H9 (cell line): ENCODE data around the gene AGAP5. TPM values are rescaled to one million over a fixed set of nuclear protein-coding genes. Genes with fewer than 3 reads are reported as not detected.
A peak's percentile ranks its signal among the peaks of the same experiment; 100 is the strongest.

Experiments
- DNase-seq: peaks from one replicate; pipeline ENCODE4 v3.0.0-alpha.2; 2017
- H2AFZ ChIP-seq: one replicate; pipeline ENCODE4 v1.6.1; 2013; ENCODE audit warnings: mild to moderate bottlenecking, low read length, control low read depth, moderate library complexity
- H2AK5ac ChIP-seq: 2 replicates; pipeline ENCODE4 v1.6.1; 2013; ENCODE audit warnings: low read length, control low read depth, mixed read lengths; ENCODE audit not compliant: insufficient read length
- H2BK120ac ChIP-seq: one replicate; pipeline ENCODE4 v1.6.1; 2013; ENCODE audit warnings: low read depth, mild to moderate bottlenecking, low read length, control low read depth, inconsistent platforms; ENCODE audit not compliant: poor library complexity, severe bottlenecking
- H2BK12ac ChIP-seq: 2 replicates; pipeline ENCODE4 v1.6.1; 2013; ENCODE audit warnings: low read length, control low read depth, mixed read lengths, low read depth; ENCODE audit not compliant: insufficient read length
- H2BK15ac ChIP-seq: 2 replicates; pipeline ENCODE4 v1.6.1; 2013; ENCODE audit warnings: low read depth, low read length, control low read depth
- H2BK20ac ChIP-seq: one replicate; pipeline ENCODE4 v1.6.1; 2013; ENCODE audit warnings: low read depth, mild to moderate bottlenecking, low read length, control low read depth, inconsistent platforms; ENCODE audit not compliant: poor library complexity, severe bottlenecking
- H2BK5ac ChIP-seq: 2 replicates; pipeline ENCODE4 v1.6.1; 2013; ENCODE audit warnings: low read length, control low read depth, mixed read lengths; ENCODE audit not compliant: insufficient read length
- H3K14ac ChIP-seq: 2 replicates; pipeline ENCODE4 v1.6.1; 2013; ENCODE audit warnings: low read length, control low read depth; ENCODE audit not compliant: insufficient read depth
- H3K18ac ChIP-seq: 2 replicates; pipeline ENCODE4 v1.6.1; 2013; ENCODE audit warnings: low read depth, mild to moderate bottlenecking, mixed read lengths, low read length, control low read depth; ENCODE audit not compliant: insufficient read length
- H3K23ac ChIP-seq: 2 replicates; pipeline ENCODE4 v1.6.1; 2013; ENCODE audit warnings: low read length, control low read depth, mixed read lengths, low read depth; ENCODE audit not compliant: insufficient read length
- H3K23me2 ChIP-seq: 2 replicates; pipeline ENCODE4 v1.6.1; 2013; ENCODE audit warnings: low read depth, mild to moderate bottlenecking, mixed read lengths, low read length, control low read depth; ENCODE audit not compliant: insufficient read length, poor library complexity, severe bottlenecking
- H3K27ac ChIP-seq: 2 replicates; pipeline ENCODE4 v1.5.1; 2013; ENCODE audit warnings: low read length, control low read depth, mixed read lengths, low read depth; ENCODE audit not compliant: insufficient read length
- H3K27me3 ChIP-seq: 2 replicates; pipeline ENCODE4 v1.6.1; 2013; ENCODE audit warnings: low read length, control low read depth, inconsistent platforms; ENCODE audit not compliant: insufficient read depth
- H3K4ac ChIP-seq: 2 replicates; pipeline ENCODE4 v1.6.1; 2013; ENCODE audit warnings: low read depth, mild to moderate bottlenecking, control low read depth, inconsistent platforms, low read length, moderate library complexity
- H3K4me1 ChIP-seq: 2 replicates; pipeline ENCODE4 v1.6.1; 2013; ENCODE audit warnings: low read length, control low read depth, inconsistent platforms; ENCODE audit not compliant: insufficient read depth
- H3K4me2 ChIP-seq: 2 replicates; pipeline ENCODE4 v1.6.1; 2013; ENCODE audit warnings: low read length, control low read depth, mixed read lengths; ENCODE audit not compliant: insufficient read length, insufficient read depth
- H3K56ac ChIP-seq: 2 replicates; pipeline ENCODE4 v1.6.1; 2013; ENCODE audit warnings: low read depth, mild to moderate bottlenecking, mixed read lengths, low read length, control low read depth; ENCODE audit not compliant: insufficient read length
- H3K79me1 ChIP-seq: 2 replicates; pipeline ENCODE4 v1.6.1; 2013; ENCODE audit warnings: low read depth, mild to moderate bottlenecking, moderate library complexity, low read length, control low read depth, inconsistent platforms; ENCODE audit not compliant: insufficient read depth, poor library complexity, severe bottlenecking
- H3K79me2 ChIP-seq: 2 replicates; pipeline ENCODE4 v1.6.1; 2013; ENCODE audit warnings: low read length, control low read depth, inconsistent platforms; ENCODE audit not compliant: insufficient read depth
- H3K9ac ChIP-seq: 2 replicates; pipeline ENCODE4 v1.6.1; 2013; ENCODE audit warnings: low read length, control low read depth, mixed read lengths; ENCODE audit not compliant: insufficient read length; ENCODE audit errors: extremely low read depth
- H3K9me3 ChIP-seq: one replicate; pipeline ENCODE4 v1.6.1; 2013; ENCODE audit warnings: low read depth, low read length, inconsistent platforms; ENCODE audit not compliant: control insufficient read depth
- H3T11ph ChIP-seq: one replicate; pipeline ENCODE4 v1.6.1; 2013; ENCODE audit warnings: mild to moderate bottlenecking, low read length, control low read depth, inconsistent platforms
- H4K20me1 ChIP-seq: one replicate; pipeline ENCODE4 v1.6.1; 2013; ENCODE audit not compliant: control insufficient read depth, insufficient read length, insufficient read depth
- H4K5ac ChIP-seq: 2 replicates; pipeline ENCODE4 v1.6.1; 2013; ENCODE audit warnings: low read depth, mild to moderate bottlenecking, mixed read lengths, low read length, control low read depth; ENCODE audit not compliant: insufficient read length
- H4K8ac ChIP-seq: replicated peaks from 2 replicates; pipeline ENCODE4 v1.6.1; 2013; ENCODE audit warnings: low read length, control low read depth, mixed read lengths, low read depth; ENCODE audit not compliant: insufficient read length
- H4K91ac ChIP-seq: 2 replicates; pipeline ENCODE4 v1.6.1; 2013; ENCODE audit warnings: low read depth, mild to moderate bottlenecking, moderate library complexity, mixed read lengths, low read length, control low read depth; ENCODE audit not compliant: insufficient read length
- H3K27ac Mint-ChIP-seq, 3 experiments: 2 replicates in 2 of 3; 3 replicates in 1 of 3; pipeline ENCODE4 v1.8.0; 2020 to 2021; ENCODE audit warnings: mixed read lengths in 3 of 3, mild to moderate bottlenecking in 1 of 3, moderate library complexity in 1 of 3
- H3K27me3 Mint-ChIP-seq: 2 replicates; pipeline ENCODE4 v1.8.0; 2021; ENCODE audit warnings: low read depth, mild to moderate bottlenecking, moderate library complexity, mixed read lengths
- H3K36me3 Mint-ChIP-seq, 3 experiments: 2 replicates in 2 of 3; 3 replicates in 1 of 3; pipeline ENCODE4 v1.8.0; 2020 to 2021; ENCODE audit warnings: low read depth in 3 of 3, mixed read lengths in 3 of 3; ENCODE audit not compliant: insufficient read depth in 1 of 3
- H3K4me1 Mint-ChIP-seq, 2 experiments: 2 replicates each; pipeline ENCODE4 v1.8.0; 2020; ENCODE audit warnings: mixed read lengths in 2 of 2
- H3K4me3 Mint-ChIP-seq, 2 experiments: 2 replicates in 1 of 2; 3 replicates in 1 of 2; pipeline ENCODE4 v1.8.0; 2020 to 2021; ENCODE audit warnings: mild to moderate bottlenecking in 2 of 2, mixed read lengths in 2 of 2, moderate library complexity in 1 of 2
- H3K9me3 Mint-ChIP-seq, 2 experiments: 2 replicates in 1 of 2; 3 replicates in 1 of 2; pipeline ENCODE4 v1.8.0; 2020; ENCODE audit warnings: mild to moderate bottlenecking in 2 of 2, mixed read lengths in 2 of 2, moderate library complexity in 1 of 2
- WGBS: extraction: QIAGEN DNeasy Blood & Tissue Kit; methylation state at CpG from one replicate; pipeline ENCODE4 v1.1.7; 2013; ENCODE audit warnings: missing lambda C conversion rate, low lambda C conversion rate, mixed read lengths; ENCODE audit not compliant: insufficient read length; ENCODE audit errors: extremely low coverage; 5-methylcytosine and 5-hydroxymethylcytosine counted together
- total RNA-seq: library from RNA; stranded (reverse); gene quantifications from 2 replicates; pipeline ENCODE4 v1.2.1, GENCODE V29; 2021
- TF ChIP-seq, protein P1 (sequence below): fragments of 200-600 bp; sonication (generic); conservative IDR thresholded peaks from 3 replicates; pipeline ENCODE4 v1.8.0; 2021; ENCODE audit warnings: antibody characterized with exemption, mild to moderate bottlenecking

AGAP5 gene
- total RNA-seq, 1 experiment from 2014 or later: 5.2 TPM

DNA sequence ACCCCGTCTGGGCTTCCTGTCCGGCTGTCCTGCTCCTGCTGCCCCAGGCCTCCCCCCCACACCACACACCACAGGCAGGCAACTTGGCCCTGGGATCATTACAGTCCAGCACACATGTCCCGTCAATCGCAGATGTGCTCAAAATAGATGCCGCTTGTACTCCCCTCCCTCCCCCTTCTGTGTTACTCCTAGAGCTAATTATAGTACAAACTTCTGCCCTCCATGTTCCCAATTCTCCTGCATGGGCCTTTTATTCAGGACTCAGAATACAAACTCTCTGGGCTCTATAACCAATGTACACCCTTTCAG lies 42.0 kb downstream of the AGAP5 start, which contains the start of gene SYNPO2L:
Gene SYNPO2L, minus strand, starts transcription at position 40 of the 309 bp plus-strand sequence. CDS start 107 bp downstream, outside the sequence.
- H3K4me2 ChIP-seq: no peak within 1 kb of the TSS
- H3K9me3 ChIP-seq: no peaks in the 10 kb centered on the region
- no peak within 1 kb of the TSS for H3K9ac ChIP-seq
- no peak within 1 kb of the TSS for H3K27ac ChIP-seq
- H3T11ph ChIP-seq: no peak within 1 kb of the TSS
- no peak within 1 kb of the TSS for H2BK12ac ChIP-seq
- no peak within 1 kb of the TSS for H2BK15ac ChIP-seq
- no peaks in the 10 kb centered on the region; the same call in none of the 2 replicates for H3K27me3 Mint-ChIP-seq
- no peaks in the 10 kb centered on the region for H3K79me1 ChIP-seq
- no peak within 1 kb of the TSS for H3K23ac ChIP-seq
- no peaks in the 10 kb centered on the region for H3K27me3 ChIP-seq
- H3K36me3 Mint-ChIP-seq: no peaks in the 10 kb centered on the region
- H2AFZ ChIP-seq: no peak within 1 kb of the TSS
- H3K79me2 ChIP-seq: no peaks in the 10 kb centered on the region
- H4K20me1 ChIP-seq: no peaks in the 10 kb centered on the region
- TF ChIP-seq, protein P1, sequence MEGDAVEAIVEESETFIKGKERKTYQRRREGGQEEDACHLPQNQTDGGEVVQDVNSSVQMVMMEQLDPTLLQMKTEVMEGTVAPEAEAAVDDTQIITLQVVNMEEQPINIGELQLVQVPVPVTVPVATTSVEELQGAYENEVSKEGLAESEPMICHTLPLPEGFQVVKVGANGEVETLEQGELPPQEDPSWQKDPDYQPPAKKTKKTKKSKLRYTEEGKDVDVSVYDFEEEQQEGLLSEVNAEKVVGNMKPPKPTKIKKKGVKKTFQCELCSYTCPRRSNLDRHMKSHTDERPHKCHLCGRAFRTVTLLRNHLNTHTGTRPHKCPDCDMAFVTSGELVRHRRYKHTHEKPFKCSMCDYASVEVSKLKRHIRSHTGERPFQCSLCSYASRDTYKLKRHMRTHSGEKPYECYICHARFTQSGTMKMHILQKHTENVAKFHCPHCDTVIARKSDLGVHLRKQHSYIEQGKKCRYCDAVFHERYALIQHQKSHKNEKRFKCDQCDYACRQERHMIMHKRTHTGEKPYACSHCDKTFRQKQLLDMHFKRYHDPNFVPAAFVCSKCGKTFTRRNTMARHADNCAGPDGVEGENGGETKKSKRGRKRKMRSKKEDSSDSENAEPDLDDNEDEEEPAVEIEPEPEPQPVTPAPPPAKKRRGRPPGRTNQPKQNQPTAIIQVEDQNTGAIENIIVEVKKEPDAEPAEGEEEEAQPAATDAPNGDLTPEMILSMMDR: no peak
- H3K27ac Mint-ChIP-seq: 0 out of 7 replicates have a peak within 1 kb of the TSS, but pooled peaks of 1 of the 3 experiments have one; percentile 4
- no peak within 1 kb of the TSS for H3K14ac ChIP-seq
- H3K4ac ChIP-seq: no peak within 1 kb of the TSS
- no peaks in the 10 kb centered on the region for H3K4me1 ChIP-seq
- no peak within 1 kb of the TSS for H2AK5ac ChIP-seq
- H4K91ac ChIP-seq: no peak within 1 kb of the TSS
- peaks cover 0 to under 1% of the 10 kb centered on the region in 2 experiments; a peak in 2 of 4 replicates for H3K4me1 Mint-ChIP-seq
- WGBS: no CpG with 5 or more reads among the region's 5 CpGs
- H4K5ac ChIP-seq: no peak within 1 kb of the TSS
- no peak within 1 kb of the TSS for H4K8ac ChIP-seq
- no peak within 1 kb of the TSS for H2BK20ac ChIP-seq
- no peak for DNase-seq
- no peak within 1 kb of the TSS for H3K4me3 Mint-ChIP-seq
- H3K18ac ChIP-seq: no peak within 1 kb of the TSS
- H3K56ac ChIP-seq: no peak within 1 kb of the TSS
- H3K9me3 Mint-ChIP-seq: no peaks in the 10 kb centered on the region
- H3K23me2 ChIP-seq: no peaks in the 10 kb centered on the region
- no peak within 1 kb of the TSS for H2BK5ac ChIP-seq
- H2BK120ac ChIP-seq: no peak within 1 kb of the TSS
